Measurements from ENCODE around the gene TMEM94. TPM values are rescaled to one million over a fixed set of nuclear protein-coding genes. Genes with fewer than 3 reads are reported as not detected.
A peak's percentile ranks its signal among the peaks of the same experiment; 100 is the strongest.

TMEM94 gene
- total and polyA plus RNA-seq, 2 of the 13 experiments (the other 11 are each of a cell fraction or from before 2014, with no cell fraction given), result 32.6 to 134 TPM

- Histone ChIP-seq H2AFZ (ENCODE audit: low read length) (no peak overlapping the region), H3K4me2 (ENCODE audit: low read depth, low read length) (peak overlapping the region; percentile 91), H3K27me3 (ENCODE audit: control insufficient read depth in 1 of 2, insufficient read depth in 2 of 2, low read length in 2 of 2) (no peaks in the 10 kb centered on the region; a peak in 1 of 5 replicates), H3K4me3 (replicated peaks in 1 of 3; ENCODE audit: insufficient read depth in 1 of 3, low read depth in 2 of 3, low read length in 3 of 3) (peak overlapping the region in 1 of 3 experiments; percentile 79; a peak in 3 of 6 replicates), H3K9ac (ENCODE audit: insufficient read depth, low read depth, low read length) (no peak overlapping the region; the same call in 1 of the 2 replicates), H3K4me1 (ENCODE audit: insufficient read depth, low read length) (peaks cover 70% of the 10 kb centered on the region), H3K9me3 (ENCODE audit: low read length) (no peaks in the 10 kb centered on the region), H3K27ac (ENCODE audit: extremely low read length, insufficient read depth, low read length) (peak overlapping the region; percentile 73), H3K36me3 (replicated peaks in 1 of 2; ENCODE audit: control insufficient read depth in 1 of 2, insufficient read depth in 2 of 2, low read length in 2 of 2) (no peaks in the 10 kb centered on the region; a peak in 3 of 5 replicates), H4K20me1 (ENCODE audit: insufficient read depth, low read length) (peaks cover 10% of the 10 kb centered on the region; the same call in 1 of the 2 replicates), H3K79me2 (ENCODE audit: insufficient read depth, low read length) (peaks cover 10% of the 10 kb centered on the region)
- FAIRE-seq, result peak; percentile 42
- no TSS peak for BruUV-seq (replicated peaks)
- WGBS (ENCODE audit: low lambda C conversion rate), result 79% methylated on average over 10 of the region's 10 CpGs
- intact Hi-C loops (cut with micrococcal nuclease; ENCODE audit: unreplicated experiment), result loop anchor here (5.0 kb wide), 1 partner anchor 56 kb away; the partner anchor contains the start of gene TMEM94
- DNase-seq (ENCODE audit: low spot score), result no peak
- no peak for ATAC-seq
- POLR2A ChIA-PET, result interaction anchor here (0.7 to 2.1 kb wide), 7 partner anchors 13 to 313 kb away, joined by 4 to 18 read pairs (median 5); partner anchors contain the start of gene LLGL2
- in situ Hi-C loops (cut with HindIII; ENCODE audit: extremely low pct_ligation_motif_present, low pct_unique_long_range_greater_than_20kb), result no loop called here
- CTCF ChIA-PET (ENCODE audit: low intra/inter-chr PET ratio, low total read pairs), result no interaction called here
- no peak for TF ChIP-seq ZSCAN30 (CRISPR knock-in tag; IDR thresholded peaks at IDR 0.05)
- no peak for TF ChIP-seq ZNF101 (CRISPR knock-in tag; IDR thresholded peaks at IDR 0.05; ENCODE audit: borderline replicate concordance, low read depth)
- TF ChIP-seq CREBL2 (CRISPR knock-in tag; IDR thresholded peaks at IDR 0.05; ENCODE audit: borderline replicate concordance), result no peak
- no peak for TF ChIP-seq HDAC1 (CRISPR knock-in tag; IDR thresholded peaks at IDR 0.05)
- peak; percentile 95 for TF ChIP-seq ZMYM3 (CRISPR knock-in tag; IDR thresholded peaks at IDR 0.05)
- peak; percentile 10; the same call in 1 of the 2 replicates for TF ChIP-seq MAX (IDR thresholded peaks at IDR 0.05)
- TF ChIP-seq ZNF292 (CRISPR knock-in tag; IDR thresholded peaks at IDR 0.05; ENCODE audit: borderline replicate concordance, low read depth), result no peak
- no peak for TF ChIP-seq ARNT2 (CRISPR knock-in tag; IDR thresholded peaks at IDR 0.05; ENCODE audit: low read depth)
- no peak for TF ChIP-seq NFYC (CRISPR knock-in tag; IDR thresholded peaks at IDR 0.05)
- no peak for TF ChIP-seq TMF1 (CRISPR knock-in tag; IDR thresholded peaks at IDR 0.05; ENCODE audit: low read depth)
- TF ChIP-seq RBM22 (optimal IDR thresholded peaks at IDR 0.05; ENCODE audit: low read length), result no peak
- no peak for TF ChIP-seq THAP7 (CRISPR knock-in tag; IDR thresholded peaks at IDR 0.05)
- TF ChIP-seq E2F1 (CRISPR knock-in tag; IDR thresholded peaks at IDR 0.05), result no peak
- TF ChIP-seq EED (CRISPR knock-in tag; IDR thresholded peaks at IDR 0.05), result 0 out of 2 replicates have a peak, but pooled peaks have one; percentile 29
- TF ChIP-seq MTA1 (CRISPR knock-in tag; IDR thresholded peaks at IDR 0.05; ENCODE audit: borderline replicate concordance), result no peak
- no peak for TF ChIP-seq TEAD3 (CRISPR knock-in tag; optimal IDR thresholded peaks at IDR 0.05; ENCODE audit: borderline replicate concordance)
- TF ChIP-seq ZNF264 (CRISPR knock-in tag; IDR thresholded peaks at IDR 0.05), result no peak
- peak; percentile 66 for TF ChIP-seq ZFP36 (IDR thresholded peaks at IDR 0.05; ENCODE audit: borderline replicate concordance, low read depth, low read length, partially characterized antibody)
- no peak for TF ChIP-seq KDM4B (CRISPR knock-in tag; IDR thresholded peaks at IDR 0.05)
- TF ChIP-seq NFIC (IDR thresholded peaks at IDR 0.05; ENCODE audit: low read length), result no peak
- no peak for TF ChIP-seq ZSCAN21 (CRISPR knock-in tag; IDR thresholded peaks at IDR 0.05; ENCODE audit: borderline replicate concordance)
- TF ChIP-seq IKZF5 (CRISPR knock-in tag; IDR thresholded peaks at IDR 0.05), result no peak
Observed at GRCh38 chr17:75512926-75513640, 56.6 kb downstream of the TMEM94 start.

Measured in HepG2 (cell line).